GM23338 (cell line): ENCODE results near the gene COL18A1. TPM values are rescaled to one million over a fixed set of nuclear protein-coding genes. Genes with fewer than 3 reads are reported as not detected.
A peak's percentile ranks its signal among the peaks of the same experiment; 100 is the strongest.

Experiments
- ATAC-seq: fragments of 200-7000 bp; cut with Tn5 transposase; 3 replicates; pipeline ENCODE4 v1.9.1; 2020
- DNase-seq: peaks from one replicate; pipeline ENCODE4 v3.0.0-alpha.2; 2015; ENCODE audit warnings: low spot score
- H2AFZ ChIP-seq: fragments of 200-600 bp; sonication (generic); 2 replicates; pipeline ENCODE4 v1.8.0; 2016; ENCODE audit warnings: antibody characterized with exemption, mild to moderate bottlenecking, moderate library complexity
- H3F3A ChIP-seq: fragments of 200-600 bp; sonication (generic); replicated peaks from 2 replicates; pipeline ENCODE4 v1.8.0; 2017; ENCODE audit warnings: antibody characterized with exemption, mixed run types, low read depth
- H3K27ac ChIP-seq: fragments of 200-600 bp; sonication (generic); 2 replicates; pipeline ENCODE4 v1.6.1; 2016; ENCODE audit warnings: low read depth
- H3K27me3 ChIP-seq: fragments of 200-600 bp; sonication (generic); 2 replicates; pipeline ENCODE4 v1.8.0; 2016; ENCODE audit warnings: mild to moderate bottlenecking, mixed run types, moderate library complexity; ENCODE audit not compliant: insufficient read depth
- H3K36me3 ChIP-seq: fragments of 200-600 bp; sonication (generic); 2 replicates; pipeline ENCODE4 v1.8.0; 2016; ENCODE audit warnings: mild to moderate bottlenecking; ENCODE audit not compliant: insufficient read depth
- H3K4me1 ChIP-seq: fragments of 200-600 bp; sonication (generic); 2 replicates; pipeline ENCODE4 v1.8.0; 2016; ENCODE audit warnings: mild to moderate bottlenecking, moderate library complexity; ENCODE audit not compliant: insufficient read depth
- H3K4me2 ChIP-seq: fragments of 200-600 bp; sonication (generic); 2 replicates; pipeline ENCODE4 v1.7.1; 2017; ENCODE audit warnings: mixed run types
- H3K4me3 ChIP-seq: fragments of 200-600 bp; sonication (generic); 2 replicates; pipeline ENCODE4 v1.6.1; 2016; ENCODE audit warnings: mixed run types
- H3K79me2 ChIP-seq: fragments of 200-600 bp; sonication (generic); replicated peaks from 2 replicates; pipeline ENCODE4 v1.8.0; 2017; ENCODE audit warnings: mild to moderate bottlenecking; ENCODE audit not compliant: insufficient read depth
- H3K9me2 ChIP-seq: fragments of 200-600 bp; sonication (generic); 2 replicates; pipeline ENCODE4 v1.8.0; 2017; ENCODE audit not compliant: insufficient read depth
- H4K20me1 ChIP-seq: fragments of 200-600 bp; sonication (generic); replicated peaks from 2 replicates; pipeline ENCODE4 v1.8.0; 2017; ENCODE audit warnings: mild to moderate bottlenecking; ENCODE audit not compliant: insufficient read depth
- H3K27ac Mint-ChIP-seq: 2 replicates; pipeline ENCODE4 v1.8.0; 2020; ENCODE audit warnings: inconsistent platforms, mild to moderate bottlenecking, moderate library complexity, mixed read lengths
- H3K27me3 Mint-ChIP-seq: 3 replicates; pipeline ENCODE4 v1.8.0; 2022; ENCODE audit warnings: low read depth, mild to moderate bottlenecking, moderate library complexity, mixed read lengths, inconsistent platforms; ENCODE audit not compliant: insufficient read depth, poor library complexity
- H3K36me3 Mint-ChIP-seq: 3 replicates; pipeline ENCODE4 v1.8.0; 2021; ENCODE audit warnings: low read depth, mild to moderate bottlenecking, inconsistent platforms, moderate library complexity, mixed read lengths
- H3K4me1 Mint-ChIP-seq: 3 replicates; pipeline ENCODE4 v1.8.0; 2020; ENCODE audit warnings: mild to moderate bottlenecking, inconsistent platforms, mixed read lengths
- H3K4me3 Mint-ChIP-seq: 3 replicates; pipeline ENCODE4 v1.8.0; 2021; ENCODE audit warnings: moderate library complexity, mild to moderate bottlenecking, inconsistent platforms, mixed read lengths
- H3K9me3 Mint-ChIP-seq: 3 replicates; pipeline ENCODE4 v1.8.0; 2020; ENCODE audit warnings: moderate library complexity, mild to moderate bottlenecking, inconsistent platforms, mixed read lengths
- CREB1 ChIP-seq: fragments of 250-450 bp; sonication (Bioruptor Pico); IDR thresholded peaks from 2 replicates; pipeline ENCODE4 v1.5.0; 2020; ENCODE audit warnings: low read depth, mild to moderate bottlenecking, moderate library complexity
- CTCF ChIP-seq, 2 experiments: fragments of 200-600 bp in 1 of 2; sonication (generic) in 1 of 2; conservative IDR thresholded peaks; 2 replicates each; pipeline versions ENCODE4 v1.5.1 to v1.6.1; 2016 to 2017; ENCODE audit warnings: antibody characterized with exemption in 2 of 2, low read depth in 2 of 2, mild to moderate bottlenecking in 2 of 2, moderate library complexity in 1 of 2
- ETS1 ChIP-seq: IDR thresholded peaks from 2 replicates; pipeline ENCODE4 v1.6.1; 2016; ENCODE audit warnings: antibody characterized with exemption
- EZH2 ChIP-seq: fragments of 200-600 bp; sonication (generic); IDR thresholded peaks from one replicate; pipeline ENCODE4 v1.8.0; 2017; ENCODE audit warnings: antibody characterized with exemption, mild to moderate bottlenecking, low read depth; ENCODE audit not compliant: unreplicated experiment
- EZH2phosphoT487 ChIP-seq: fragments of 200-600 bp; sonication (generic); IDR thresholded peaks from one replicate; pipeline ENCODE4 v1.8.1; 2018; ENCODE audit warnings: antibody characterized with exemption; ENCODE audit not compliant: unreplicated experiment
- JUNB ChIP-seq: IDR thresholded peaks from one replicate; pipeline ENCODE4 v1.6.1; 2016; ENCODE audit warnings: antibody characterized with exemption; ENCODE audit not compliant: unreplicated experiment
- NANOG ChIP-seq: IDR thresholded peaks from 2 replicates; pipeline ENCODE4 v1.6.1; 2016; ENCODE audit warnings: antibody characterized with exemption, borderline replicate concordance
- POLR2AphosphoS5 ChIP-seq: IDR thresholded peaks from 2 replicates; pipeline ENCODE4 v1.6.1; 2016; ENCODE audit warnings: antibody characterized with exemption, low read depth
- REST ChIP-seq: IDR thresholded peaks from one replicate; pipeline ENCODE4 v1.6.1; 2018; ENCODE audit warnings: antibody characterized with exemption; ENCODE audit not compliant: unreplicated experiment
- STAT1 ChIP-seq: IDR thresholded peaks from one replicate; pipeline ENCODE4 v1.6.1; 2016; ENCODE audit warnings: antibody characterized with exemption; ENCODE audit not compliant: unreplicated experiment
- ZNF114 ChIP-seq: fragments of 250-450 bp; sonication (Bioruptor Pico); IDR thresholded peaks from 2 replicates; pipeline ENCODE4 v1.5.0; 2020; ENCODE audit warnings: mild to moderate bottlenecking, moderate library complexity
- ZNF331 ChIP-seq: fragments of 250-450 bp; sonication (Bioruptor Pico); IDR thresholded peaks from 2 replicates; pipeline ENCODE4 v1.5.0; 2020; ENCODE audit warnings: low read depth, mild to moderate bottlenecking, moderate library complexity
- polyA plus RNA-seq: library from polyadenylated mRNA; unstranded; fragments of >200 nt; fragmentation: Nextera tagmentation; extraction: Ambion mirVana; gene quantifications from 2 replicates; pipeline ENCODE4 v1.2.1, GENCODE V29; 2016
- total RNA-seq: library from RNA; depleted of rRNA; stranded (reverse); fragments of >200 nt; shearing (Covaris generic); gene quantifications from 2 replicates; pipeline ENCODE4 v1.2.3, GENCODE V29; 2014
- TF ChIP-seq, protein P1 (sequence below): fragments of 250-450 bp; sonication (Bioruptor Pico); IDR thresholded peaks from 2 replicates; pipeline ENCODE4 v1.5.0; 2020; ENCODE audit warnings: mild to moderate bottlenecking, moderate library complexity

Gene COL18A1
- total and polyA plus RNA-seq, 2 experiments from 2014 or later: 38.4 to 430 TPM

GRCh38 chr21:45420061-45421041 lies 15.4 kb downstream of the COL18A1 start:
- peaks cover 37% of the 10 kb centered on the region for H3K4me1 Mint-ChIP-seq

More at GRCh38 chr21:45420061-45421041, 15.4 kb downstream of the COL18A1 start:
- Histone ChIP-seq H4K20me1 (peaks cover 18% of the 10 kb centered on the region; the same call in 1 of the 2 replicates), H3K4me2 (no peak overlapping the region), H3K4me1 (peaks cover 17% of the 10 kb centered on the region), H3F3A (0 out of 2 replicates have a peak, but pooled peaks cover 5% of the 10 kb centered on the region), H3K36me3 (no peaks in the 10 kb centered on the region), H3K9me2 (no peaks in the 10 kb centered on the region), H3K4me3 (no peak overlapping the region), H3K79me2 (peaks cover 99% of the 10 kb centered on the region), H3K27ac (no peak overlapping the region), H2AFZ (no peak overlapping the region), H3K27me3 (no peaks in the 10 kb centered on the region)
- Mint-ChIP-seq H3K36me3 (peaks cover 4% of the 10 kb centered on the region; the same call in 2 of the 3 replicates), H3K27ac (0 out of 2 replicates have a peak overlapping the region, but pooled peaks have one; percentile 56), H3K4me3 (no peak overlapping the region), H3K9me3 (no peaks in the 10 kb centered on the region), H3K27me3 (peaks cover 7% of the 10 kb centered on the region)
- ATAC-seq: no peak
- DNase-seq: no peak
- TF ChIP-seq POLR2AphosphoS5 (no peak), REST (no peak), EZH2 (no peak), STAT1 (no peak), CREB1 (CRISPR knock-in tag) (no peak), NANOG (no peak), CTCF (conservative IDR thresholded peaks at IDR 0.05; ENCODE audit: low read depth in 2 of 2) (no peak), ZNF331 (no peak), ETS1 (no peak), EZH2phosphoT487 (no peak), ZNF114 (no peak), JUNB (no peak)
- TF ChIP-seq, protein P1, sequence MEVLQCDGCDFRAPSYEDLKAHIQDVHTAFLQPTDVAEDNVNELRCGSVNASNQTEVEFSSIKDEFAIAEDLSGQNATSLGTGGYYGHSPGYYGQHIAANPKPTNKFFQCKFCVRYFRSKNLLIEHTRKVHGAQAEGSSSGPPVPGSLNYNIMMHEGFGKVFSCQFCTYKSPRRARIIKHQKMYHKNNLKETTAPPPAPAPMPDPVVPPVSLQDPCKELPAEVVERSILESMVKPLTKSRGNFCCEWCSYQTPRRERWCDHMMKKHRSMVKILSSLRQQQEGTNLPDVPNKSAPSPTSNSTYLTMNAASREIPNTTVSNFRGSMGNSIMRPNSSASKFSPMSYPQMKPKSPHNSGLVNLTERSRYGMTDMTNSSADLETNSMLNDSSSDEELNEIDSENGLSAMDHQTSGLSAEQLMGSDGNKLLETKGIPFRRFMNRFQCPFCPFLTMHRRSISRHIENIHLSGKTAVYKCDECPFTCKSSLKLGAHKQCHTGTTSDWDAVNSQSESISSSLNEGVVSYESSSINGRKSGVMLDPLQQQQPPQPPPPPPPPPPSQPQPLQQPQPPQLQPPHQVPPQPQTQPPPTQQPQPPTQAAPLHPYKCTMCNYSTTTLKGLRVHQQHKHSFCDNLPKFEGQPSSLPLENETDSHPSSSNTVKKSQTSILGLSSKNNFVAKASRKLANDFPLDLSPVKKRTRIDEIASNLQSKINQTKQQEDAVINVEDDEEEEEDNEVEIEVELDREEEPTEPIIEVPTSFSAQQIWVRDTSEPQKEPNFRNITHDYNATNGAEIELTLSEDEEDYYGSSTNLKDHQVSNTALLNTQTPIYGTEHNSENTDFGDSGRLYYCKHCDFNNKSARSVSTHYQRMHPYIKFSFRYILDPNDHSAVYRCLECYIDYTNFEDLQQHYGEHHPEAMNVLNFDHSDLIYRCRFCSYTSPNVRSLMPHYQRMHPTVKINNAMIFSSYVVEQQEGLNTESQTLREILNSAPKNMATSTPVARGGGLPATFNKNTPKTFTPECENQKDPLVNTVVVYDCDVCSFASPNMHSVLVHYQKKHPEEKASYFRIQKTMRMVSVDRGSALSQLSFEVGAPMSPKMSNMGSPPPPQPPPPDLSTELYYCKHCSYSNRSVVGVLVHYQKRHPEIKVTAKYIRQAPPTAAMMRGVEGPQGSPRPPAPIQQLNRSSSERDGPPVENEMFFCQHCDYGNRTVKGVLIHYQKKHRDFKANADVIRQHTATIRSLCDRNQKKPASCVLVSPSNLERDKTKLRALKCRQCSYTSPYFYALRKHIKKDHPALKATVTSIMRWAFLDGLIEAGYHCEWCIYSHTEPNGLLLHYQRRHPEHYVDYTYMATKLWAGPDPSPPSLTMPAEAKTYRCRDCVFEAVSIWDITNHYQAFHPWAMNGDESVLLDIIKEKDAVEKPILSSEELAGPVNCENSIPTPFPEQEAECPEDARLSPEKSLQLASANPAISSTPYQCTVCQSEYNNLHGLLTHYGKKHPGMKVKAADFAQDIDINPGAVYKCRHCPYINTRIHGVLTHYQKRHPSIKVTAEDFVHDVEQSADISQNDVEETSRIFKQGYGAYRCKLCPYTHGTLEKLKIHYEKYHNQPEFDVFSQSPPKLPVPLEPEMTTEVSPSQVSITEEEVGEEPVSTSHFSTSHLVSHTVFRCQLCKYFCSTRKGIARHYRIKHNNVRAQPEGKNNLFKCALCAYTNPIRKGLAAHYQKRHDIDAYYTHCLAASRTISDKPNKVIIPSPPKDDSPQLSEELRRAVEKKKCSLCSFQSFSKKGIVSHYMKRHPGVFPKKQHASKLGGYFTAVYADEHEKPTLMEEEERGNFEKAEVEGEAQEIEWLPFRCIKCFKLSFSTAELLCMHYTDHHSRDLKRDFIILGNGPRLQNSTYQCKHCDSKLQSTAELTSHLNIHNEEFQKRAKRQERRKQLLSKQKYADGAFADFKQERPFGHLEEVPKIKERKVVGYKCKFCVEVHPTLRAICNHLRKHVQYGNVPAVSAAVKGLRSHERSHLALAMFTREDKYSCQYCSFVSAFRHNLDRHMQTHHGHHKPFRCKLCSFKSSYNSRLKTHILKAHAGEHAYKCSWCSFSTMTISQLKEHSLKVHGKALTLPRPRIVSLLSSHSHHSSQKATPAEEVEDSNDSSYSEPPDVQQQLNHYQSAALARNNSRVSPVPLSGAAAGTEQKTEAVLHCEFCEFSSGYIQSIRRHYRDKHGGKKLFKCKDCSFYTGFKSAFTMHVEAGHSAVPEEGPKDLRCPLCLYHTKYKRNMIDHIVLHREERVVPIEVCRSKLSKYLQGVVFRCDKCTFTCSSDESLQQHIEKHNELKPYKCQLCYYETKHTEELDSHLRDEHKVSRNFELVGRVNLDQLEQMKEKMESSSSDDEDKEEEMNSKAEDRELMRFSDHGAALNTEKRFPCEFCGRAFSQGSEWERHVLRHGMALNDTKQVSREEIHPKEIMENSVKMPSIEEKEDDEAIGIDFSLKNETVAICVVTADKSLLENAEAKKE (CRISPR knock-in tag): no peak
